Measurements from ENCODE around the gene ZNF664. TPM values are rescaled to one million over a fixed set of nuclear protein-coding genes. Genes with fewer than 3 reads are reported as not detected.

The ZNF664 gene
- total RNA-seq: 71.9 and 75.8 TPM in 2 replicates

DNA sequence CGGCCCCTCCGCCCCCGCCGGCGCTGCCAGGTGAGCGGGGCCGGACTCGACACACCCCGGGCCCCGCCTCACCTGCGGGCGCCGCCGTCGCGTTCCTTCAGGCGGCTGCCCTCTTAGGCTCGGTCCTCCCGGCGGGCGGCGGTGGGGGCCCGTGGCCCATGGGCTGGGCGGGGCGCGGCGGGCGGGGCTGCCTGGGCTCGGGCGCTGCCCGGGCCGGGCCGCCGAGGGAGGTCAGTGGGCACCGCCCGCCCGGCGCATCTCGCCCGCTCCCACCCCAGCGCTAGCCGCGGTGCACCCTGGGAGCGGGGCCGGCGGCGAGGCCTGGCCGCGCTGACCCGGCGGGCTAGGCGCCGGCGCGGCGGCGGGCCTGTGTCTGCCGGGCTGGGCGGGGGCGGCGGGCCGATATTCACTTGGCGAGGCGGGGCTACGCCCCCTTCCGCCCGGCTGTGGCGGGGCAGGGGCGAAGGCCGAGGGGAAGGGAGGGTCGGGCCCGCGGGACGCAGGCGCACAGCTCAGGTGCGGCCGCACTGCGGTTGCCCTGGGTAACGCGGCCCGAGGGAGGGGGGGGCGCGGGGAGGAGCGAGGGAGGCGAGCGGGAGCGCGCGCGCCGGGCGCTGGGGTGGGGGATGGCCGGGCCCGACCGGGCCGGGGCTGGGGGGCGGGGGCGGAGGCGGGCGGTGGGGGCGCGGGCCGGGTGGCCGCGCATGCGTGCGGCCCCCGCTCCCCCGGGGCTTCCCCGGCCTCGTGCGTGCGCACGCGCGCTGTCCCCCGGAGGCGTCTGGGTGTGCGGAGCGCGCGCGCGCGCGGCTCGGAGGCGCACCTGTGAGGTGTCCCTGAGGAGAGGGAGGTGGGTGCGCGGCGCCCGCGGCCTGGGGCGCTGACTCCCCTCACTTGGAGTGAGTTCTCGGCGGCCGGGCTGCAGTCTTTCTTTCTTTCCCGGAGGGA lies at the start of gene ZNF664, which contains the start of gene CCDC92:
TSS of gene ZNF664 (plus strand) at position 759 of the 945 bp plus-strand sequence. CDS start 38,930 bp downstream, outside the sequence.
TSS of gene CCDC92 (minus strand) at position 375 of the 945 bp plus-strand sequence. CDS start 28,526 bp downstream, outside the sequence.

Small RNA genes within 50 kb of the gene (small RNA-seq; reads per million reads assigned to genes)
- gene AC068790.4 (not detected), gene AC068790.6 (not detected)

Other genes with a start within 250 kb of the ZNF664 start
- under 0.01 TPM in 2 replicates for gene DNAH10, start 210.9 kb upstream of the ZNF664 start, total RNA-seq
- gene CCDC92, start 384 bp upstream of the ZNF664 start, total RNA-seq: 12.8 and 14.0 TPM in 2 replicates

All from vein endothelial cell (primary cell).